K562 (cell line): ENCODE data around the gene TKTL2. TPM values are rescaled to one million over a fixed set of nuclear protein-coding genes. Genes with fewer than 3 reads are reported as not detected.
"Not testable (repeated sequence)": the region's sequence is repeated elsewhere in the genome, so short reads cannot be mapped to it uniquely, and the experiment has no call there.

Experiments
- ATAC-seq: fragments of 200-7000 bp; cut with Tn5 transposase; 3 replicates; pipeline ENCODE4 v1.9.1; 2020; ENCODE audit warnings: moderate library complexity
- BruUV-seq: library from RNA; stranded (reverse); fragments of 400-500 nt; replicated peaks from 2 replicates; lab custom pipeline; 2021; lab: Mats Ljungman, UMichigan
- CTCF ChIA-PET: fragments of 300-600 bp; formaldehyde crosslinking; extraction: SDS; loops from one replicate; lab custom pipeline; 2021; ENCODE audit warnings: low intra/inter-chr PET ratio; lab: Yijun Ruan, JAX
- POLR2A ChIA-PET: fragments of 300-600, 350-650 bp; sonication (Branson Sonifier 250); formaldehyde crosslinking; extraction: SDS; loops from one replicate; lab custom pipeline; 2021; ENCODE audit warnings: antibody characterized with exemption, inconsistent platforms; lab: Yijun Ruan, JAX
- DNase-seq, 4 experiments: peaks; one replicate each; pipeline versions ENCODE4 v3.0.0 to v3.0.0-alpha.2; 2011 to 2018; ENCODE audit warnings: low spot score in 3 of 4, mixed read lengths in 3 of 4; ENCODE audit errors: extremely low read depth in 1 of 4
- FAIRE-seq: peaks from 2 replicates; lab custom pipeline; 2011; peaks lifted over from hg19 to GRCh38; lab: Jason Lieb, UNC
- H2AFZ ChIP-seq: 2 replicates; pipeline ENCODE4 v1.6.0; 2011; ENCODE audit warnings: low read depth, low read length, control low read depth, inconsistent platforms
- H3K27ac ChIP-seq: fragments of 200-600 bp; 3 replicates; pipeline ENCODE4 v1.8.0; 2011; ENCODE audit warnings: low read depth, mild to moderate bottlenecking, control low read depth, inconsistent platforms, low read length, moderate library complexity, mixed read lengths; ENCODE audit errors: extremely low read depth
- H3K27me3 ChIP-seq, 2 experiments: fragments of 300-600 bp in 1 of 2; 2 replicates in 1 of 2; 3 replicates in 1 of 2; pipeline versions ENCODE4 v1.6.0 to v1.8.0; 2011; ENCODE audit warnings: inconsistent platforms in 2 of 2, low read length in 2 of 2, mild to moderate bottlenecking in 1 of 2, mixed read lengths in 1 of 2, moderate library complexity in 1 of 2; ENCODE audit not compliant: control insufficient read depth in 2 of 2, insufficient read depth in 2 of 2
- H3K36me3 ChIP-seq: fragments of 300-600 bp; 3 replicates; pipeline ENCODE4 v1.8.0; 2011; ENCODE audit warnings: mild to moderate bottlenecking, low read length, inconsistent platforms; ENCODE audit not compliant: control insufficient read depth, insufficient read depth
- H3K4me1 ChIP-seq, 2 experiments: fragments of 200-600 bp in 1 of 2; replicated peaks in 1 of 2; 2 replicates in 1 of 2; 3 replicates in 1 of 2; pipeline versions ENCODE4 v1.5.1 to v1.8.0; 2011; ENCODE audit warnings: inconsistent platforms in 2 of 2, low read length in 2 of 2, mild to moderate bottlenecking in 1 of 2, mixed read lengths in 1 of 2, moderate library complexity in 1 of 2; ENCODE audit not compliant: control insufficient read depth in 2 of 2, insufficient read depth in 2 of 2
- H3K4me2 ChIP-seq: 2 replicates; pipeline ENCODE4 v1.6.1; 2011; ENCODE audit warnings: low read length, control low read depth, inconsistent platforms, mixed read lengths; ENCODE audit not compliant: insufficient read depth
- H3K4me3 ChIP-seq: fragments of 200-600 bp; sonication (generic), shearing (Covaris generic); 2 replicates; pipeline ENCODE4 v1.5.1; 2016; ENCODE audit warnings: control low read depth, inconsistent platforms
- H3K79me2 ChIP-seq: fragments of 200-600 bp; 3 replicates; pipeline ENCODE4 v1.8.0; 2011; ENCODE audit warnings: low read length, inconsistent platforms; ENCODE audit not compliant: control insufficient read depth, insufficient read depth
- H3K9ac ChIP-seq, 2 experiments: 2 replicates each; pipeline versions ENCODE4 v1.6.0 to v1.6.1; 2011; ENCODE audit warnings: low read depth in 2 of 2, low read length in 2 of 2, control low read depth in 1 of 2, inconsistent platforms in 1 of 2, mild to moderate bottlenecking in 1 of 2, mixed read lengths in 1 of 2; ENCODE audit not compliant: insufficient read depth in 1 of 2
- H3K9me1 ChIP-seq: one replicate; pipeline ENCODE4 v1.6.0; 2011; ENCODE audit warnings: inconsistent platforms, mild to moderate bottlenecking, low read length, moderate library complexity; ENCODE audit not compliant: control insufficient read depth, insufficient read depth
- H3K9me3 ChIP-seq: replicated peaks from 2 replicates; pipeline ENCODE4 v1.5.1; 2011; ENCODE audit warnings: low read depth, low read length, inconsistent platforms; ENCODE audit not compliant: control insufficient read depth, insufficient read depth
- H4K20me1 ChIP-seq: replicated peaks from 2 replicates; pipeline ENCODE4 v1.6.1; 2011; ENCODE audit warnings: low read length, inconsistent platforms, mixed read lengths; ENCODE audit not compliant: control insufficient read depth, insufficient read depth
- CAMTA2 ChIP-seq: fragments of 250-450 bp; sonication (Bioruptor Pico); conservative IDR thresholded peaks from 2 replicates; pipeline ENCODE4 v1.5.1; 2022
- MBD2 ChIP-seq: sonication (generic); IDR thresholded peaks from 2 replicates; pipeline ENCODE4 v1.6.1; 2016; ENCODE audit warnings: low read depth, borderline replicate concordance
- WGBS: fragments of 100-300 bp; shearing (Covaris generic); methylation state at CpG from one replicate; pipeline ENCODE4 v1.1.6; 2016; ENCODE audit warnings: low coverage, mixed read lengths; ENCODE audit not compliant: insufficient coverage; ENCODE audit errors: missing lambda C conversion rate; 5-methylcytosine and 5-hydroxymethylcytosine counted together
- in situ Hi-C: fragments of 300-500 bp; cut with MboI; formaldehyde crosslinking; loops from 4 replicates; pipeline ENCODE4 v1.15.0; 2018; ENCODE audit warnings: inconsistent platforms, mixed read lengths
- intact Hi-C: fragments of 100-400 bp; cut with micrococcal nuclease; formaldehyde crosslinking; loops from 2 replicates; pipeline ENCODE4 v1.14.2; 2022
- polyA plus RNA-seq, 8 experiments: library from polyadenylated mRNA; depleted of rRNA in 4 of 8; stranded (reverse) in 5 of 8; unstranded in 3 of 8; fragments of >200 nt; fragmentation: Nextera tagmentation in 2 of 8; fragmentation: Illumina TruSeq in 1 of 8; extraction: Ambion mirVana in 2 of 8; extraction: Trizol in 1 of 8; gene quantifications; 2 replicates each; pipeline versions ENCODE4 v1.2.1 to v1.2.3, GENCODE V29; 2011 to 2014; ENCODE audit warnings: inconsistent platforms in 1 of 8, missing spikeins in 1 of 8
- total RNA-seq, 7 experiments: library from RNA; depleted of rRNA in 6 of 7; stranded (reverse); fragments of >200 nt in 6 of 7; fragmentation: Illumina TruSeq in 2 of 7; extraction: Trizol in 2 of 7; gene quantifications; 2 replicates each; pipeline versions ENCODE4 v1.2.1 to v1.2.3, GENCODE V29; 2011 to 2021; ENCODE audit warnings: low replicate concordance in 1 of 7

Gene TKTL2
- total and polyA plus RNA-seq, 9 of the 15 experiments (the other 6 are each of a cell fraction or from before 2014, with no cell fraction given) = 0.03 to 0.31 (median 0.09) TPM; not detected in 1

GRCh38 chr4:163447023-163447422, 26.5 kb downstream of the TKTL2 start:
- H3K36me3 ChIP-seq, CTCF ChIA-PET, H3K4me2 ChIP-seq, H3K4me1 ChIP-seq, ATAC-seq, intact Hi-C loops, FAIRE-seq, DNase-seq, H3K27me3 ChIP-seq, H4K20me1 ChIP-seq, H3K9me1 ChIP-seq, H3K9me3 ChIP-seq, H3K27ac ChIP-seq, H3K9ac ChIP-seq, H3K79me2 ChIP-seq, BruUV-seq, H3K4me3 ChIP-seq, H2AFZ ChIP-seq, in situ Hi-C loops: not testable (repeated sequence)
- POLR2A ChIA-PET = interaction anchor here (0.5 to 0.7 kb wide), 4 partner anchors 12 to 1614 kb away, joined by 3 read pairs; no protein-coding TSS in a partner anchor
- 10% methylated on average over 10 of the region's 12 CpGs for WGBS

GRCh38 chr4:163440040-163440439, 33.5 kb downstream of the TKTL2 start:
- Histone ChIP-seq H3K79me2 (no peaks in the 10 kb centered on the region), H3K4me3 (no peak overlapping the region), H3K4me2 (no peak overlapping the region), H3K27me3 (no peaks in the 10 kb centered on the region; a peak in 1 of 5 replicates), H3K9me3 (no peaks in the 10 kb centered on the region), H3K9me1 (no peaks in the 10 kb centered on the region), H3K36me3 (no peaks in the 10 kb centered on the region), H3K4me1 (no peaks in the 10 kb centered on the region), H3K9ac (no peak overlapping the region), H4K20me1 (no peaks in the 10 kb centered on the region), H3K27ac (no peak overlapping the region), H2AFZ (no peak overlapping the region)
- ATAC-seq (no peak), DNase-seq (no peak), FAIRE-seq (peak; percentile 32)
- no TSS peak for BruUV-seq
- no peak for TF ChIP-seq MBD2
- no peak for TF ChIP-seq CAMTA2 (CRISPR knock-in tag)
- POLR2A ChIA-PET = no interaction called here
- intact Hi-C loops (no loop called here), in situ Hi-C loops (no loop called here)
- CTCF ChIA-PET = no interaction called here
- WGBS = 0% methylated on average over 2 of the region's 2 CpGs

Other genes with a start within 250 kb of the TKTL2 start
- gene NPY1R, start 141.2 kb downstream of the TKTL2 start, total RNA-seq (2014; rRNA removed) = not detected in 2 replicates
- 0.10 TPM in 1 of 2 replicates, not detected in the other for gene NPY1R, start 141.2 kb downstream of the TKTL2 start, total RNA-seq (2014; rRNA removed; fragmentation: Illumina TruSeq; extraction: Trizol)
- gene NPY1R, start 141.2 kb downstream of the TKTL2 start, total RNA-seq (2015; rRNA removed; fragmentation: Illumina TruSeq; extraction: Trizol) = 0.18 TPM in 1 of 2 replicates, not detected in the other
- gene NPY1R, start 141.2 kb downstream of the TKTL2 start, total RNA-seq (2021) = 0.07 and 0.13 TPM in 2 replicates
- not detected in 2 replicates for gene NPY1R, start 141.2 kb downstream of the TKTL2 start, polyA plus RNA-seq (2011; rRNA removed)
- not detected in 2 replicates for gene NPY1R, start 141.2 kb downstream of the TKTL2 start, polyA plus RNA-seq (2014; fragmentation: Illumina TruSeq; extraction: Trizol)
- gene NPY1R, start 141.2 kb downstream of the TKTL2 start, polyA plus RNA-seq (2014; fragmentation: Nextera tagmentation; extraction: Ambion mirVana) = under 1 TPM; 0.04 to 0.10 TPM
- gene NPY1R, start 141.2 kb downstream of the TKTL2 start, polyA plus RNA-seq (2014; rRNA removed) = not detected in 2 replicates
- not detected in 2 replicates for gene NPY5R, start 129.9 kb downstream of the TKTL2 start, total RNA-seq (2014; rRNA removed)
- gene NPY5R, start 129.9 kb downstream of the TKTL2 start, total RNA-seq (2014; rRNA removed; fragmentation: Illumina TruSeq; extraction: Trizol) = not detected in 2 replicates
- not detected in 2 replicates for gene NPY5R, start 129.9 kb downstream of the TKTL2 start, total RNA-seq (2015; rRNA removed; fragmentation: Illumina TruSeq; extraction: Trizol)
- gene NPY5R, start 129.9 kb downstream of the TKTL2 start, total RNA-seq (2021) = not detected in 2 replicates
- not detected in 2 replicates for gene NPY5R, start 129.9 kb downstream of the TKTL2 start, polyA plus RNA-seq (2011; rRNA removed)
- gene NPY5R, start 129.9 kb downstream of the TKTL2 start, polyA plus RNA-seq (2014; fragmentation: Illumina TruSeq; extraction: Trizol) = not detected in 2 replicates
- not detected for gene NPY5R, start 129.9 kb downstream of the TKTL2 start, polyA plus RNA-seq (2014; fragmentation: Nextera tagmentation; extraction: Ambion mirVana)
- not detected in 2 replicates for gene NPY5R, start 129.9 kb downstream of the TKTL2 start, polyA plus RNA-seq (2014; rRNA removed)
- 54.5 and 70.0 TPM in 2 replicates for gene TMA16, start 20.9 kb upstream of the TKTL2 start, total RNA-seq (2014; rRNA removed)
- gene TMA16, start 20.9 kb upstream of the TKTL2 start, total RNA-seq (2014; rRNA removed; fragmentation: Illumina TruSeq; extraction: Trizol) = 58.4 and 72.4 TPM in 2 replicates
- gene TMA16, start 20.9 kb upstream of the TKTL2 start, total RNA-seq (2015; rRNA removed; fragmentation: Illumina TruSeq; extraction: Trizol) = 59.1 and 66.6 TPM in 2 replicates
- gene TMA16, start 20.9 kb upstream of the TKTL2 start, total RNA-seq (2021) = 47.7 and 49.5 TPM in 2 replicates
- 23.2 and 27.7 TPM in 2 replicates for gene TMA16, start 20.9 kb upstream of the TKTL2 start, polyA plus RNA-seq (2011; rRNA removed)
- gene TMA16, start 20.9 kb upstream of the TKTL2 start, polyA plus RNA-seq (2014; fragmentation: Illumina TruSeq; extraction: Trizol) = 73.5 and 74.2 TPM in 2 replicates
- gene TMA16, start 20.9 kb upstream of the TKTL2 start, polyA plus RNA-seq (2014; fragmentation: Nextera tagmentation; extraction: Ambion mirVana) = 10 to 100 TPM; 51.4 to 67.2 TPM
- 47.0 and 74.8 TPM in 2 replicates for gene TMA16, start 20.9 kb upstream of the TKTL2 start, polyA plus RNA-seq (2014; rRNA removed)